Mesothelial cell of epicardium (in vitro differentiated cells): ENCODE results near the gene OR5H15. TPM values are rescaled to one million over a fixed set of nuclear protein-coding genes. Genes with fewer than 3 reads are reported as not detected.
A peak's percentile ranks its signal among the peaks of the same experiment; 100 is the strongest.
"Not testable (repeated sequence)": the region's sequence is repeated elsewhere in the genome, so short reads cannot be mapped to it uniquely, and the experiment has no call there.

Experiments
- DNase-seq, 2 experiments: peaks; one replicate each; pipeline ENCODE4 v3.0.0; 2021; ENCODE audit warnings: low spot score in 2 of 2; ENCODE audit not compliant: unreplicated experiment in 2 of 2
- H3K27ac Mint-ChIP-seq: 2 replicates; pipeline ENCODE4 v1.8.0; 2021; ENCODE audit warnings: mixed read lengths
- H3K27me3 Mint-ChIP-seq: 2 replicates; pipeline ENCODE4 v1.8.0; 2021; ENCODE audit warnings: low read depth, mixed read lengths
- H3K36me3 Mint-ChIP-seq: 2 replicates; pipeline ENCODE4 v1.8.0; 2021; ENCODE audit warnings: mixed read lengths
- H3K4me1 Mint-ChIP-seq: 2 replicates; pipeline ENCODE4 v1.8.0; 2021; ENCODE audit warnings: mixed read lengths
- H3K4me3 Mint-ChIP-seq: 2 replicates; pipeline ENCODE4 v1.8.0; 2021; ENCODE audit warnings: mild to moderate bottlenecking, moderate library complexity, mixed read lengths
- H3K9me3 Mint-ChIP-seq: 2 replicates; pipeline ENCODE4 v1.8.0; 2021; ENCODE audit warnings: mixed read lengths
- total RNA-seq: library from RNA; stranded (reverse); gene quantifications from 3 replicates; pipeline ENCODE4 v1.2.1, GENCODE V29; 2021
- TF ChIP-seq, protein P1 (sequence below): fragments of 200-600 bp; sonication (generic); IDR thresholded peaks from one replicate; pipeline ENCODE4 v1.5.0; 2021; ENCODE audit warnings: antibody characterized with exemption; ENCODE audit not compliant: unreplicated experiment

The OR5H15 gene
- total RNA-seq: not detected in 3 replicates

DNA sequence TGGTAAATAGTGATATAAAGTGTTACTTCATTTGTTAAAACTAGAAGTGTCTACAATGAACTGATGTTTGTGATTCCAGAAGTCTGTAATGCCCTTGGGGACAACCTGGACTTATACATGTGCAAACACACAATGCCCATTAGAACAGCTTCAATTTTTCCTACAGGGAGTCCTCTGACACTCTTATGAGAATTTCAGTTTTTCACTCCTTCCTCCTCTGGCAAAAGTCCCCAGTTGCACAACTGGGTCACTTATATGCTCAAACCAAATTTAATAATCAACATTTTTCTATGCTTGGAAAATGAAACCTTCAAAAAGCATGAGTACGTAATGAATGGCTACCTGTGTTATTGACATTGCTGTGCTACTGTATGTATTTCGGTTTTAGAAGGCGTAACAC lies at the start of gene OR5H15:
TSS of gene OR5H15 (plus strand) at position 301 of the 400 bp plus-strand sequence. CDS start 2,004 bp downstream, outside the sequence.
- Mint-ChIP-seq H3K4me3 (no peak within 1 kb of the TSS), H3K4me1 (no peaks in the 10 kb centered on the region), H3K9me3 (no peaks in the 10 kb centered on the region), H3K27ac (no peak within 1 kb of the TSS), H3K36me3 (no peaks in the 10 kb centered on the region), H3K27me3 (no peaks in the 10 kb centered on the region)
- DNase-seq: no peak
- TF ChIP-seq, protein P1, sequence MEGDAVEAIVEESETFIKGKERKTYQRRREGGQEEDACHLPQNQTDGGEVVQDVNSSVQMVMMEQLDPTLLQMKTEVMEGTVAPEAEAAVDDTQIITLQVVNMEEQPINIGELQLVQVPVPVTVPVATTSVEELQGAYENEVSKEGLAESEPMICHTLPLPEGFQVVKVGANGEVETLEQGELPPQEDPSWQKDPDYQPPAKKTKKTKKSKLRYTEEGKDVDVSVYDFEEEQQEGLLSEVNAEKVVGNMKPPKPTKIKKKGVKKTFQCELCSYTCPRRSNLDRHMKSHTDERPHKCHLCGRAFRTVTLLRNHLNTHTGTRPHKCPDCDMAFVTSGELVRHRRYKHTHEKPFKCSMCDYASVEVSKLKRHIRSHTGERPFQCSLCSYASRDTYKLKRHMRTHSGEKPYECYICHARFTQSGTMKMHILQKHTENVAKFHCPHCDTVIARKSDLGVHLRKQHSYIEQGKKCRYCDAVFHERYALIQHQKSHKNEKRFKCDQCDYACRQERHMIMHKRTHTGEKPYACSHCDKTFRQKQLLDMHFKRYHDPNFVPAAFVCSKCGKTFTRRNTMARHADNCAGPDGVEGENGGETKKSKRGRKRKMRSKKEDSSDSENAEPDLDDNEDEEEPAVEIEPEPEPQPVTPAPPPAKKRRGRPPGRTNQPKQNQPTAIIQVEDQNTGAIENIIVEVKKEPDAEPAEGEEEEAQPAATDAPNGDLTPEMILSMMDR: no peak

DNA sequence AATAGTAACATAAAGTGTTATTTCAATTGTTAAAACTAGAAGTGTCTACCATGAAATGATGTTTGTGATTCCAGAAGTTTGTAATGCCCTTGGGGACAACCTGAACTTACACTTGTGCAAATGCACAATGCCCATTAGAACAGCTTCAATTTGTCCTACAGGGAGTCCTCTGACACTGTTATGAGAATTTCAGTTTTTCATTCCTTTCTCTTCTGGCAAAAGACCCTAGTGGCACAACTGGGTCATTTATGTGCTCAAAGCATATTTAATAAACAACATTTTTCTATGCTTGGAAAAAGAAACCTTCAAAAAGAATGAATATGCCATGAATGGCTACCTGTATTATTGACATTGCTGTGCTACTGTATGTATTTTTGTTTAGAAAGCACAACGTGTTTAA lies 36.1 kb upstream of the OR5H15 start, which contains the start of gene OR5H1:
TSS of gene OR5H1 (plus strand) at position 301 of the 400 bp plus-strand sequence. CDS start 1,977 bp downstream, outside the sequence.
- DNase-seq: no peak
- no peak within 1 kb of the TSS for H3K27ac Mint-ChIP-seq
- H3K4me3 Mint-ChIP-seq: no peak within 1 kb of the TSS
- TF ChIP-seq, protein P1: no peak
- no peaks in the 10 kb centered on the region for H3K4me1 Mint-ChIP-seq
- no peaks in the 10 kb centered on the region for H3K9me3 Mint-ChIP-seq
- H3K36me3 Mint-ChIP-seq: no peaks in the 10 kb centered on the region
- no peaks in the 10 kb centered on the region for H3K27me3 Mint-ChIP-seq

DNA sequence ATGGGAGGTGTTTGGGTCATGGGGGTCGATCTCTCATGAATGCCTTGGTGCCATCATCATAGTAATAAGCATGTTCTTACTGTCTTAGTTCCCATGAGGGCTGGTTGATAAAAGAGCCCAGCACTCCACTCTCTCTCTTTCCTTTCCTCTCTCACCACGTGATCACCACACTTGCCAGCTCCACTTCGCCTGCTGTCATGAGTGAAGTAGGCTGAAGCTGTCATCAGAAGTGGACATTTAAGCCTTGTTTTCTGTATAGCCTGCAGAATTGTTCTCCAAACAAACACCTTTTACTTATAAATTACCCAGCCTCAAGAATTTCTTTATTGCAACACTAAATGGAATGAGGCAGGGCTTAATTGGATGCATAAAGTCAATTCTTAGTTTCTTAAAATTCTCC lies 29.9 kb upstream of the OR5H15 start:
- no peaks in the 10 kb centered on the region for H3K4me1 Mint-ChIP-seq
- H3K27ac Mint-ChIP-seq: no peak overlapping the region
- H3K36me3 Mint-ChIP-seq: no peaks in the 10 kb centered on the region
- TF ChIP-seq, protein P1: no peak
- DNase-seq: no peak
- no peak overlapping the region for H3K4me3 Mint-ChIP-seq
- no peaks in the 10 kb centered on the region for H3K27me3 Mint-ChIP-seq
- no peaks in the 10 kb centered on the region for H3K9me3 Mint-ChIP-seq

DNA sequence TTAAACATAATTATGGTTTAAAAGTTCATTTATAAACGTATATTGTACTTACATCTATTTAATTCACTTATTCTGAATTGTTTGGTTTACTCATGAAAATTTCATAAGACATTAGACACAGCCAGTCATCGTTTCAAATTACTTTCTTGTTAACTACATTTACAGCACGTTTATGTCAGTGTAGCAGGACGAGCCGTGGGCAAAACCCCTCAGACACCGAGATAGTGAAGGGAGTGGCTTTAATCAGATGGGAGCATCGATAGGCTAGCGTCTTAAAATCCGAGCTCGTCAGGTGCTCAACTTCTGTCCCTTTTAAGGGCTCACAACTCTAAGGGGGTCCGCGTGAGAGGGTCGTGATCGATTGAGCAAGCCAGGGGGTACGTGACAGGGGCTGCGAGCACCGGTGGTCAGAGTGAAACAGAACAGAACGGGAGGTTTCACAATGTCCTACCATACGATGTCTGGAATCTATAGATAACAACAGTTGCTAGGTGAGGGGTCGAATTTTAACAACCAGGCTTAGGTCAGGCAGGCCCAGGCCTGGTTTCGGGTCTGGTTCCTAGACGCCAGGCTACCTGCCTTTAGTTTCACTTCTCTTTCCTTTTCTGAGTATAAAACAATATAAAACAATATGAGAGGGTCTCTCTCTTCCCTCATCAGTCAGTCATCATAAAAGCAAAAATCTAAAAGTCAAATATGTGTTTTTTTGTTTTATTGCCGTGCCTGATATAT lies 28.5 kb upstream of the OR5H15 start:
- H3K36me3 Mint-ChIP-seq, H3K9me3 Mint-ChIP-seq, H3K27ac Mint-ChIP-seq, H3K27me3 Mint-ChIP-seq, DNase-seq, H3K4me1 Mint-ChIP-seq: not testable (repeated sequence)
- peak overlapping the region; percentile 41 for H3K4me3 Mint-ChIP-seq

DNA sequence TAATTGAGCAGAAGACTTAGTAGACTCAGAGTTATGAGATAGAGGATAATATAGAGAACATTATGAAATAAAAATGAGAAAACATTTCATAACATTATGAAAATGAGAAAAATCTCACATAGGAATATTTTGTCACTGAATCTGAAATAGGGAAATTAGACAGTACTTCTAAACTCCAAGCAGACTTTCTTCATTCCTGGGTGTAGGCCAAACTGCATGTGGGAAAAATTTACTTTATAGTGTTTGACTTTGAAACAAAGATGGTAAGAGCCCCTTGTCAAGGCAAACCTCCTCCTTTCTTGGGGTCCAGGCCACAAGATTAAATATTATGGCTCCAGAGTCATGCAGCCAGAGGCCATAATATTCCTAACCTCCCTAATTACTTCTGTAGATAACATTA lies 26.0 kb upstream of the OR5H15 start:
- H3K4me3 Mint-ChIP-seq: no peak overlapping the region
- no peaks in the 10 kb centered on the region for H3K9me3 Mint-ChIP-seq
- no peaks in the 10 kb centered on the region for H3K4me1 Mint-ChIP-seq
- no peak overlapping the region for H3K27ac Mint-ChIP-seq
- DNase-seq: no peak
- TF ChIP-seq, protein P1: no peak
- H3K27me3 Mint-ChIP-seq: no peaks in the 10 kb centered on the region
- H3K36me3 Mint-ChIP-seq: no peaks in the 10 kb centered on the region

DNA sequence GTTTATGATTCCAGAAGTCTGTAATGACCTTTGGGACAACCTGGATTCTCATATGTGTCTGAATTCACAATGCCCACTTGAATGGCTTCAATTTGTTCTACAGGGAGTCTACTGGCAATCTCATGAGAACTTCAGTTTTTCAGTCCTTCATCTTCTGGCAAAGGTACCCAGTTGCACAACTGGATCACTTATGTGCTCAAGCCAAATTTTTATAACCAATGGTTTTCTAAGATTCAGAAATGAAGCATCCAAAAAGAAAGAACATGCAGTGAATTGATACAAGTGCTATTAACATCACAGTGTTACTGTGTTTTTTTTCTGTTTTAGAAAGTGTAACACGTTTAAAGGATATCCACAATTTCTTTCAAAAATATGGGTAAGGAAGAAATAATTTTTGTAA lies 19.3 kb upstream of the OR5H15 start, which contains the start of gene OR5H14:
TSS of gene OR5H14 (plus strand) at position 301 of the 400 bp plus-strand sequence. CDS start 1,907 bp downstream, outside the sequence.
- Mint-ChIP-seq H3K4me3 (no peak within 1 kb of the TSS), H3K27me3 (no peaks in the 10 kb centered on the region), H3K27ac (no peak within 1 kb of the TSS), H3K9me3 (peaks cover 10% of the 10 kb centered on the region), H3K4me1 (no peaks in the 10 kb centered on the region), H3K36me3 (no peaks in the 10 kb centered on the region)
- DNase-seq: no peak
- TF ChIP-seq, protein P1: no peak
